DOHH2 (cell line): Measurements from ENCODE around the gene PLA2G4A.

Source experiments
- EZH2phosphoT487 ChIP-seq: fragments of 200-600 bp; sonication (generic); IDR thresholded peaks from 2 replicates; pipeline ENCODE4 v1.6.1; 2017; ENCODE audit warnings: borderline replicate concordance, mild to moderate bottlenecking, antibody characterized with exemption, low read length, moderate library complexity, mixed read lengths
- TF ChIP-seq, protein P1 (sequence below): fragments of 200-600 bp; sonication (generic); IDR thresholded peaks from one replicate; pipeline ENCODE4 v1.5.1; 2014; ENCODE audit warnings: antibody characterized with exemption, mild to moderate bottlenecking, low read depth, low read length; ENCODE audit not compliant: poor library complexity, severe bottlenecking

DNA sequence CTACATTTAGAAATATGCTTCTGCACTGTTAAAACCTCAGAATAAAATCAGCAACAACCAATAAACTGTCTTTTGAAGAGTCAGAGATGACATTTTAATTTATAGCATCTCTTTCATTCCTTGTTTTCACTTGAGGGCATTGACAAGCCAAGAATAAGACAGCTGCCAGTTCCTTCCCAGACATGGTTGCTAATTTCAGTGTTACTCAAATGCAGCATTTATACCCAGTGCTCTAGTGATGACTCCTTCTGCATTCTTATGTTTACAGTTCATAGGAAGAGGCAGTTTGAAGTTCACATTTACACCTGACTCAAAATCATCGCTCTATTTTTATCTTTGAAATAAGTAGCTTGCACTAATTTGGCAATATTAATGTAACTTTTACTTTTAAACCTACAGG, 44.9 kb downstream of the PLA2G4A start:
- TF ChIP-seq, protein P1, sequence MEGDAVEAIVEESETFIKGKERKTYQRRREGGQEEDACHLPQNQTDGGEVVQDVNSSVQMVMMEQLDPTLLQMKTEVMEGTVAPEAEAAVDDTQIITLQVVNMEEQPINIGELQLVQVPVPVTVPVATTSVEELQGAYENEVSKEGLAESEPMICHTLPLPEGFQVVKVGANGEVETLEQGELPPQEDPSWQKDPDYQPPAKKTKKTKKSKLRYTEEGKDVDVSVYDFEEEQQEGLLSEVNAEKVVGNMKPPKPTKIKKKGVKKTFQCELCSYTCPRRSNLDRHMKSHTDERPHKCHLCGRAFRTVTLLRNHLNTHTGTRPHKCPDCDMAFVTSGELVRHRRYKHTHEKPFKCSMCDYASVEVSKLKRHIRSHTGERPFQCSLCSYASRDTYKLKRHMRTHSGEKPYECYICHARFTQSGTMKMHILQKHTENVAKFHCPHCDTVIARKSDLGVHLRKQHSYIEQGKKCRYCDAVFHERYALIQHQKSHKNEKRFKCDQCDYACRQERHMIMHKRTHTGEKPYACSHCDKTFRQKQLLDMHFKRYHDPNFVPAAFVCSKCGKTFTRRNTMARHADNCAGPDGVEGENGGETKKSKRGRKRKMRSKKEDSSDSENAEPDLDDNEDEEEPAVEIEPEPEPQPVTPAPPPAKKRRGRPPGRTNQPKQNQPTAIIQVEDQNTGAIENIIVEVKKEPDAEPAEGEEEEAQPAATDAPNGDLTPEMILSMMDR = no peak
- no peak for TF ChIP-seq EZH2phosphoT487
